HG03280 (cell line): ENCODE data around the gene CMTM7.

Source experiments
- ATAC-seq: cut with Tn5 transposase; IDR thresholded peaks from one replicate; pipeline ENCODE4 v1.9.1; 2021; ENCODE audit warnings: mild to moderate bottlenecking, moderate library complexity; ENCODE audit not compliant: unreplicated experiment

Gene CMTM7

GRCh38 chr3:32434206-32434605 lies 42.6 kb downstream of the CMTM7 start:
- no peak for ATAC-seq

DNA sequence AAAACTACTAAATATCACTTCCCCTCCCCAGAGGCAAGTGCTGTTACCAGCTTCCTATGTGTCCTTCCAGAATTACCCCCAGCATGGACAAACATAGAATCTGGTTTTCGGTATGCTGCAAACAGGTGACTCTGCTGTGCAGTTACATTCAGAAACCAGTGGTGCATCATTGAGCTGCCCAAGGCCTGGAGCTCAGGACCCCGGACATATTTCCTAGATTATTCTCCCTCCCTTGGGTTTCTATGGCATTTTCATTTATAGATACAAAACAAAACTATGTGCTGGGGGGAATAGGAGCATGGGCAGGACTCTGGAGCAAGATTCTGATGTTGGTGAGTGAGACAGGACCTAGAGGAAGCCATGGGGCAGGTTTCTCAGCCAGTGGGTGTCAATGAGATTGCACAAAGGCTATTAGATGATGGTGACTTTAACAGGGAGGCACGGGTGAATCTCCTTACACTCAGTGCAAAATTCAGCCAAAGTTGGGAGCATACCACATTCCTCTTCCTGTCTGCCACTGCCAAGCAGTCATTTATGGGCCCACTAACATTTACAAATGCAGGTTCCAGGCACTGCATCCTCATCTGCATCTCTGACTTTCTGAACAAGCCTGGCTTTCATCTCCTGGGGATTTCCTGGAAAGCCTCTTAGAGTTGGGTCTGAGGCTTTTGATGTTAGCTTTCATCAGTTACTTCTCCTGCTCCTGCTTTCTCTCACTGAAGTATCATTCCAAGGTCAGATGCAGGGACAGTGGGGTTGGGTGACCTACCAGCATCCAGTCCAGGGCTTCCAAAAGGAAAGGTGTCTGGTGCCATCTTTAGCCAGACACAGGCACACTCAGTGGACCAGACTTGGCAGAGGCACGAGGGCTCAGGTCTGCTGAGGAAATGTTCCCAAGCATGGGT lies 44.5 kb downstream of the CMTM7 start:
- no peak for ATAC-seq

GRCh38 chr3:32436816-32437189 lies 45.1 kb downstream of the CMTM7 start:
- no peak for ATAC-seq

GRCh38 chr3:32437896-32438295 lies 46.2 kb downstream of the CMTM7 start:
- ATAC-seq, result no peak

DNA sequence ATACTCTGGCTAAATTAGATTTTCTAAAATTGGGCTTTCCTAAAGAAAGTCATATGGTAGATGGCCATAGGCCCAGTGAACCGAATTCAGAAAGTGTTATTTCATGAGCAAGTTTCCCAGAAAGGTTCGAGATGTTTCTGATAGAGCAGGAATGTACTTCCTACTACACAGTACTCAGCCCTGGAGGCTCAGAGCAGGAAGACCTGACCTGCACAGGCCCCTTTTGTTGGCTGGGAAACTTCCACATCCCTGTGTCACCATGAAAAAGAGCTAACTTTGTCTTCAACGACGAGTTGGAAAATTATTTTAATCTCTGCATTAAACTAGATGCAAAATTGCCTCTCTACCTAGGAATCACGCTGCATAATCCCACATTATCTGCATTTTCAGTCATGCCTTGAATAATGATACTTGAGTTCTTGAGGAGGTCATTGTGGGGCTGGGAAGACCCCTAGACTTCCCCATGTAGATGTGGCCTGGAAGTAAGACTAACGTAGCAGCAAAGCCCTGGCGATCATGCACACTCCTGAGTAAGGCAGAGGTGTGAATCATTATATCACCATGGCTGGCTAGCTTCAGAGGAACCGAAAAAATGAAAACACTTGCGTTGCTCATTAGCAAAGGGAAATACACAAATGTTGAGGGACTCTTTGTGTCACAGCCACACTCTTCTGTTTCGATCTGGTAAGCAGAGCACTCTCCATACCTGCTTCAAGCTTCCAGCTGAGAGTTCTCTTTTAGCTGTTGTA lies 47.1 kb downstream of the CMTM7 start:
- ATAC-seq, result peak; percentile 96

- peak; percentile 27 for ATAC-seq
Observed at GRCh38 chr3:32439421-32439820, 47.8 kb downstream of the CMTM7 start.

GRCh38 chr3:32440611-32441350 lies 49.1 kb downstream of the CMTM7 start:
- ATAC-seq, result no peak

- no peak for ATAC-seq
Observed at GRCh38 chr3:32442766-32443165, 51.1 kb downstream of the CMTM7 start.

DNA sequence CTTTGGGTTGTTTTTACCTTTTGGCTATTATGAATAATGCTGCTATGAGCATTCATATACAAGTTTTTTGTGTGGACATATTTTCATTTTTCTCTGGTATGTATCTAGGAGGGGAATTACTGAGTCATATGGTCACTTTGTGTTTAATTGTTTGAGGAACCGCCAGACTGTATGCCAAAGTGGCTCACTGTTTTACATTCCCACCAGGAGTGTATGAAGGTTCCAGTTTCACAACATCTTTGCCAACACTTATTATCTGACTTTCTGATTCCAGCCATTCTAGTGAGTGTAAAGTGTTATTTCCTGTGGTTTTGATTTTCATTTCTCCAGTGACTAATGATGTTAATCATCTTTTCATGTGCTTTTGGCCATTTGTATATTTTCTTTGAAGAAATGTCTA lies 51.8 kb downstream of the CMTM7 start:
- ATAC-seq, result no peak

DNA sequence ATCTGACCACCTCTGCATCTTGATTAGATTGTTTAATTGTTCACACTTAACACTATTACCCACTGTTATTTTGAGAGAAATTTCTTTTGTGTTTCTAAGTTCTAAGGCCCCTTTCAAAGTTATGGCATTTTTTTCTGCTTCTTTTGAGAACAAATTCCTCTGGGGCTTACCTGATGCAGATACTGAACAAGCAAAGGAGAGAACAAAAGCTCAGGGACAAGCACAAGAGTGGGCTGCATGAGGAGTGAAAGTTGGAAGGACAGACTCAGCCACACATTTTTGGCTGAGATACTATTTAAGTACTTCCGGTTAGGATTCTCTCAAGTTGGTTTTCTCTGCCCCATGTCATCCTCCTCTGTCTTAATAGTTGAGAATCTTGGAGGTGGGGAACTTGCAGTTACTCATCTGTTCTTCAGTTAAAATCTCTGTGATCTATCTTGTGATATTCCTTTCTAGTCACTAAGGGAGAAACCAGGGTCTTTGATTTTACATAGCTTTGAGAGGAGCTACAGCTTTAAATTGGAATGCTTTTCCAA lies 56.3 kb downstream of the CMTM7 start:
- ATAC-seq, result no peak

- no peak for ATAC-seq
Observed at GRCh38 chr3:32448686-32449474, 57.2 kb downstream of the CMTM7 start.

DNA sequence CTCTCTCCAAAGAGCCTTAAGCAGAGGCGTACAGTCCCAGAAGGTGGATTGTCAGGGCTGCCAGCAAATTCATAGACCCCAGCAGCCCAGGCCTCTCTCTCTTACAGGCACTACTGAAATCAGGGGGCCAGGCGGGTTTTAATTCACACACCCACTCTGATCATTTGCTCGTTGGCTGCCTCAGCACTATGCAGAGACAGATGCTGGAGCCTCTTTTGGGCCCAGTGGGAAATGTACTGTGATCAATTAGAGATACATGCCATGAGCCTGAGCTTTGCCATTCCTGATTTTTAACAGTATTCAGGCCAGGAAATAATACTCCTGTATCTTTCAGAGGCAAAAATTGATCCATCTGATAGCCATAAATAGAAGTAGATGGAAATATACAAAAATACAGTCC lies 58.0 kb downstream of the CMTM7 start:
- no peak for ATAC-seq

DNA sequence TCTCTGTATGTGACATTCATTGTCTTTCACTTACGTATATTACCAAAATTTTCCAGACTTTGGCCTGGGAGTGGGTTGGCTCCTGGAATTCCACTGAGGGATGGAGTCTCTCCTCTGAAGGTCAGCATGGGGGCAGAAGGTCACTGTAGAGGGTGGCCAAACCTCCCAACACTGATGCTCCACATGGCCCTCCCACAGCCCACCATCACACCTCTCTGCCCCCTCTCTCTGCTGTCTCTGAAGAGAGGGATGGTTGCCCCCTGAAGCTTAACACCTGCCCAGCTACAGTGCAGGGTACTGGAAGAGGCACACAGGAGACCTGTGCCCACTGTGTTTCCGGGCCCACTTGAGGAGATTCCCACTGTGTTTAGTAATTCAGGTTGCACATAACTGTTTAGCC lies 58.8 kb downstream of the CMTM7 start:
- no peak for ATAC-seq

DNA sequence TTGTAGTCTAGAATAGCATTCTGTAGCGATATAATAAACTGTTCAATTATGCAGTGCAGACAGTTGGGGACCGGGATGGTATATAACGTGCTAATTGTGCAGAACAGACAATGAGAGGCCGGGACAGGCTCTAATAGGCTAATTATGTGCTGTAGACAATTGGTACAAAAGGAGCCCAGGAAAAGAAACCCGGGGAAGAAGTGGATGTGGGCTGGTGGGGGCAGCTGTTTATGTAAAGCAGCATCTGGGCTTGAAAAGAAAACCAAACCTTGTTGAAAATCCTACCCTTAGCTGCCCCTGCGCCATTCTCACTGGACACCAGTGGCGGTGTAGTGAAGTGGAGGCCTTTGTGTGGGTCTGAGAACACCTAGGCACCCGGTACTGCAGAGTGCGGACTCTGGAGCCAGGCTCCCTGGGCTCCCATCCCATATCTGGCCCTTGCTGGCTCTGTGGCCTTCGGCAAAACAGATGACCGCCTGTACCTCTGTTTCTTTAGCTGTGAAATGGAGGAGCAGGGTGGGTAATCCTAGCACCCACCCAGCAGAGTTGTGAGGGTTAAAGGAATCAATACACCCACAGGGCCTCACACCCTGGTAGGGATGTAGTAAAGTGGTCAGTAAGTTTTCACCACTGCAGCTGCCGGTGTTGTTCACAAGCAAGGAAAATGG lies 59.5 kb downstream of the CMTM7 start:
- ATAC-seq, result no peak

DNA sequence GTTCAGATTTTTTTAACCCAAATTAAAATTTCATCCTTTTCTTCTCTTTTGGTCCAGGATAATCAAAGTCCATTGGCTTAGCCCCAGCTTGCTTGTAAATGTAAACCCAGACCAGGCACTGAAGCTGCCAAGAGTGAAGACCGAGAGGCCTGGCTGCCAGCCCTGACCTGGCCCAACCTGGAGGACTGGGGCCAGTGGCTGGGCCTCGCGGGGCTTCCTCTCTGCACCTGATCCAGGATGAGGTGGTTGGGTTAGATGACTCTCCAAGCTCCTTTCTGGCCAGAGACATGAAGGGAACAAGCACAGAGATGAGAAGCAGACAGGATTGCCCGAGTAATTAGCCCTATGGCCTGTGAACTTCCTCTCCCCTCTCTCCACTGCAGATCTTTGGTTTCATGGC lies 60.4 kb downstream of the CMTM7 start:
- no peak for ATAC-seq

DNA sequence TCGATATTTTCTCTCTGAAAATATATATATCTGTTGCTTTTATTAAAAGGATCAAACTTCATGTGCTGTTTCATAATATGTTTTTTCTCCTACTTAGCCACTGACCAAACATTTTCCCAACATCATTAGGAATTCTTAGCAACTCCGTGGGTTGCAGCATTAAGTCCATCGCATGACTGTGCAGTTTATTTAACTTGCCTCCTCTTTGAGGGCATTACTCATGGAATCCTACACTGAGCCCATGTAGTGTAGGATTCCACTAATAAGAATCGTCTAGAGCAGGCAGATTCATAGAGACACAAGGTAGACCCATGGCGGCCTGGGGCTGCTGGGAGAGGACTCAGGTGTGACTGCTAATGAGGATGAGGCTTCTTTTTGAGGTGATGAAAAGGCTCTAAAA lies 61.7 kb downstream of the CMTM7 start:
- ATAC-seq, result no peak

DNA sequence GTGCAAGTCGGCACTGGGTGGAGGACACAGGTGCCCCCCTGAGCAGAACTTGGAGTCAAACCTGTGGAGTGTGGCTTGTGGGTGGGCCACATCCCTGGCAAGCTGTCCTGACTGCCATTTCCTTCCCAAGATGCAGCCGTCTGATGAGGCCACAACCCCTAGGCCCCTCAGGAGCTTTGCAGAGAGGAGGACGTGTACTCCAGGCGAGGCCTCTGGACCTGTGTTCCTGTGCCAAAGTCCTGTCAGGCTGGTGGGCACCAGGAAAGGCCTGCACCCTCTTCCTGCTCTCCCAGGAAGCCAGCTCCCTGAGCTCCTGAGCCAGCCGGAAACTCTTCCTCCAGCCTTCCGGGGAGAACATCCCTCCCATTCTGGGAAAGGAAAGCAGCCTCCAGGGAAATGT lies 62.5 kb downstream of the CMTM7 start:
- no peak for ATAC-seq

DNA sequence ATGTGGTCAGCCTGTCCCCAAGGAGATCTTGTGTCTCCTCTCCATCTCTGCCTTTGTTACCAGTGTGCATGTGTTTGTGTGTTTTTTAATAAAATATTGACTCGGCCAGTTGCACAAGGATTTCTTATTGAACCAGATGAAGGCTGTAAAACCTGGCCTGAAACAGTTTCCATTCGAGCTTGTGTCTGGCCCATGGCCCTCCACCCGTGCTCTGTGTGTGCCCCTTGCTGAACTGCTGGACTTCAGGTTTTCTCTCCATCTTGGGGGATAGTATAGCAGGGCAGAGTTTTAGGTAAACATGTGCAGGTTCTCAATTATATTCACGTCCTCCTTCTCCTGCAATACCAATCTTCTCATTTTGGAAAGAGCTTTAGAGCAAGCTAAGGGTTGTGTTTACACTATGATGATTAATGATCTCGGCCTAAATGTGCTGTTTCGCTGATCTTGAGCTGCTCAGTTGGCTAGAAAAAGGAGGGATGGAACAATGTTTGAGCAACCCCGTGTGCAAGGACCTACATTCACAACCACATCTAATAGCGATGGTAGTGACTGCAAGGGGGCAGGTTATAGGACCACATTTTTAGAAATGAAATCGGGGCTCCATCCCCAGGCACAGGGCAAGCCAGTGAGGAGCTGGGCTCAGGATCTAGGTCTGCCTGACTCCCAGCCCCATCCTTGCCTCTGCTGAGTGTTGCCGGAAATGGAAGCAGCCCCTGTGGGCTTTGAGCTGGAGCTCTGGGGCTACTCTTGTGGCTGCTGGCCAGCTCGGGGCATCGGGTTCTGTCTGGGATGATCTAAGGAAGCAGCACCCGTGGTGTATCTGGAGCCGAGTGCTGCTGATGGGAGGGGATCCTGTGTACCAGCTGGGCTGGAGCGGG lies 63.3 kb downstream of the CMTM7 start:
- ATAC-seq, result no peak
